GM12873 (cell line): Measurements from ENCODE around the gene DDHD1.

Experiments
- TF ChIP-seq, protein P1 (sequence below): IDR thresholded peaks from 2 replicates; pipeline ENCODE4 v1.5.1; 2012; ENCODE audit warnings: low read depth, mild to moderate bottlenecking, moderate library complexity, low read length, control low read depth; ENCODE audit not compliant: insufficient read depth; ENCODE audit errors: missing control alignments

The DDHD1 gene

DNA sequence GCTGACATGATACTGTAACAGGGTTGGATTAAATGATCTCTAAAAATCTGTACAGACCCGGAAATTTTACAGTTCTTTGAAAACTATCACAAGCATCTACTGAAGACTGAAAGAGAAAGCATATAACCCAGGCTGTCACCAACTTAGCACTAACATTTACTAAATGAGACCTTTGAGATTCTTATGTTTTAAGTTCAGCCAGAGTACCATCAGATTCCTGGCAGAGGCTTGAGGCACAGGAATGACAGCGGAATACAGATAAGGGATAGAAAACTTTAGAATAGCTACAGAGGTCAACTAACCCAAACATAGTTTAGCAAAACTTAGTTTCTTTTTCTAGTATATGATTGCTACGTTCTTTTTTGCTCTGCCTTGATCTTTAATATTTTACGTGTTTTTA, 110.6 kb downstream of the DDHD1 start:
- TF ChIP-seq, protein P1, sequence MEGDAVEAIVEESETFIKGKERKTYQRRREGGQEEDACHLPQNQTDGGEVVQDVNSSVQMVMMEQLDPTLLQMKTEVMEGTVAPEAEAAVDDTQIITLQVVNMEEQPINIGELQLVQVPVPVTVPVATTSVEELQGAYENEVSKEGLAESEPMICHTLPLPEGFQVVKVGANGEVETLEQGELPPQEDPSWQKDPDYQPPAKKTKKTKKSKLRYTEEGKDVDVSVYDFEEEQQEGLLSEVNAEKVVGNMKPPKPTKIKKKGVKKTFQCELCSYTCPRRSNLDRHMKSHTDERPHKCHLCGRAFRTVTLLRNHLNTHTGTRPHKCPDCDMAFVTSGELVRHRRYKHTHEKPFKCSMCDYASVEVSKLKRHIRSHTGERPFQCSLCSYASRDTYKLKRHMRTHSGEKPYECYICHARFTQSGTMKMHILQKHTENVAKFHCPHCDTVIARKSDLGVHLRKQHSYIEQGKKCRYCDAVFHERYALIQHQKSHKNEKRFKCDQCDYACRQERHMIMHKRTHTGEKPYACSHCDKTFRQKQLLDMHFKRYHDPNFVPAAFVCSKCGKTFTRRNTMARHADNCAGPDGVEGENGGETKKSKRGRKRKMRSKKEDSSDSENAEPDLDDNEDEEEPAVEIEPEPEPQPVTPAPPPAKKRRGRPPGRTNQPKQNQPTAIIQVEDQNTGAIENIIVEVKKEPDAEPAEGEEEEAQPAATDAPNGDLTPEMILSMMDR: no peak

DNA sequence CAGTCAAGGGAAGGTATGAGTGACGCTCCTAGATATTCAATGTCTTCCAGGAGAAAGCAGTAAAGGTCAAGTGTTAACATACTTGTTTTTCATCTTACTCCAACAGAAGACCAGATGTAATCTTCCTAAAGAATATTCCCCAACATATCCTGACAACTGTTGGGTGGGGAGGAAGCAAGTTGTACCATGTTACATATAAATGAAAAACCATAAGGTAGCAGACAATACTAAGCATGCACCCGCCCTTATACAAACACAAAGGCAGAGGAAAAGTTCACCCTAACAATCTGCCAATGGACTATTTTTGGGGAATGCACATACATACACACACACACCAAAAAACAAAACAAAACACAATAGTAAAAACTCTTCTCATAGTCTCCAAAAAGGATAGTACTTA, 112.1 kb downstream of the DDHD1 start:
- TF ChIP-seq, protein P1: no peak

DNA sequence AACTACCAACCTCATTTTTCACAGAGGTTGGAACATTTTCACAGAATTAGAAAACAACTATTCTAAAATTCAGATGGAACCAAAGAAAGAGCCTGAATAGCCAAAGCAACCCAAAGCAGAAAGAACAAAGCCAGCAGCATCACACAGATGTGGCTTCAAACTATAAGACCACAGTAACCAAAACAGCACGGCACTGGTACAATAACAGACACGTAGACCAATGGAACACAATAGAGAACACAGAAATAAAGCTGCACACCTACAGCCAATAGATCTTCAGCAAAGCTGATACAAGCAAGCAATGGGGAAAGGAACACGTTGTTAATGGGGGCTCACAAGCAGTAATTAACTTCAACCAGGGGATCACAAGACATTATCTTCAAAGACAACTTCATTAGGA, 114.5 kb downstream of the DDHD1 start:
- TF ChIP-seq, protein P1: no peak

DNA sequence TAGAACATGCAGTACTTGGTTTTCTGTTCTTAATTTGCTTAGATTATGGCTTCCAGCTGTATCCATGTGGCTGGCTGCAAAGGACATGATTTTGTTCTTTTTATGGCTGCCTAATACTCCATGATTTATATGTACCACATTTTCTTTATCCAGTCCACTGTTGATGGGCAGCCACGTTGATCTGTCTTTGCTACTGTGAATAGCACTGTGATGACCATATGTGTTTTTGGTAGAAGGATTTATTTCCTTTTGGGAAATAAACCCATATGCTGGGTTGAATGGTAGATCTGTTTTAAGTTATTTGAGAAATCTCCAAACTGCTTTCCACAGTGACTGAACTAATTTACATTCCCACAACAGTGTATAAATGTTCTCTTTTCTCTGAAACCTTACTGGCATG, 116.1 kb downstream of the DDHD1 start:
- TF ChIP-seq, protein P1: no peak

DNA sequence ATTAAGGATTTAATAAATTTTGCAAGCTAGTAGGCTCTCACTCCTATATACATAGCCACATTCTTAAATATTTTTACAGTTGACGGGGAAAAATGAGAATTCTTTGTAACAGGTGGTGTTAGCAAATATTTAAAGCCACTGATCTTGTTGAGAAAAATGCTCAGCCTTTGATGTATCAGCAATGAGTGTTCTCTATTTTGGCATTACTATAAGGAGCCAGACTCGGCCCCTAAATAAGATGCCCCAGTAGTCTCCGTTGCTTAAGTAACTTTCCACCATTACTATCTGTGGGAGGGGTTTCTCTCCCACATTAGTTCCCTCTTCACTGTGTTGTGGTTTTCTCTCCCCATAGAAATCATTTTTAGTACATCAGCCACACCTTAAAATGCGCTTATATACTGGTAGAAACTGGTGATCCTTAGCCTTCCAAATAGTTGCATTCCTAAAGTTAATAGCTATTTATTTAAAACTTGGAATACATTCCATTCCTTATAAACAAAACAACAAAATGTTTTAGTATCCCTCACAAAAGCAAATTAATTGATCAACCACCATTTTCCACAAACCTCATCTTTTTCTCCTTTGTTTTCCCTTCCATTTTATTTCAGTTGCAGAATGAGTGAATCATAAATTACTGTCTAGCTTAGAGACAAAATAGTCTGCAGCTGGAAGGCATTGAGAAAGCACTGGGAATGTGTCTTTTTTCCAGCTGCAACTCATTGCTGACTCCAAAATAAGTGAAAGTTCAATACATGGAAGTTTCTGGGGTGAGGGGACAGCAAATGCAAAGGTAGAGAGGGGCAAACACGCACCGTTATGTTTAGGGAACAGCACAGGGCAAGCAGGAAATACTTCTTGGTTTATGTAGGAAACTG, 117.5 kb downstream of the DDHD1 start:
- TF ChIP-seq, protein P1: no peak

DNA sequence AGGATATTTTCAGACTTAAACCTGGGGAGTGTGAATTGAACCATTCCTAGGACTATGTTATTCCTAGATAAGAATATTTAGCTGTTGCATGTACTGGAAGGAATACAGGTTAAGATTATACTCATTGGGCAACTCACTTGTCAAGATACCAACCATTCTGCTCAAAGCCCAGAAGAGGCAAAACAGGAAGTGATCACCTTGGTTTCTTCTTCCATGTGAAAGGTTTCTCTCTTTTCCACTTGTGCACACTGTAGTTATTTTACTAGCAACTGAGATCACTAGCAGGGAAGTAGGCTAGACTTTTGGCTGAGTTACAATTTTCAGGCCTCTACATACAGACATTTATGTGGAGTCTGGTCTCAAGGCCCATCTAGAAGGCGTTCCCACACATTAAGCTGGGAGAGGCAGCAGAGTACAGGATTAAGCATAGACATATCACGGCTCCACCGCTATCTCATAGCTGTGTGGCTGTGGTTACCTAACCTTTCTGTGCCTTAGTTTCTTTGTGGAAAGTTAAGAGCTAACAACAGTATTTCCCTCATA, 118.4 kb downstream of the DDHD1 start:
- TF ChIP-seq, protein P1: no peak

DNA sequence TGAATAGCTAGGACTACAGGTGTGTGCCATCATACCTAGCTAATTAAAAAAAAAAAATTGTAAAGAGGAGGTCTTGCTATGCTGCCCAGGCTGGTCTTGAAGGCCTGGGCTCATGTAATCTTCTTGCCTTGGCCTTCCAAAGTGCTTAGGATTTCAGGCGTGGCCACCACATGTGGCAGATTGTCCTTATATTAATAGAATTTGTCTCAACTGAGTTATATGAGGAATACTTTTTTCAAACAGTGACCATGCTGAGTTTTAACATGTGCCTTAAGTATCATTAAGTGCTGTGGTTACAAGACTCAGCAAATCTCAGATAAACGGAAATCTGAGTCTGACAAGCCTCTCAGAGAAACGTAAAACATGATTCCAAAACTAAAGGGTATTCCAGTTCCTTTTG, 119.1 kb downstream of the DDHD1 start:
- TF ChIP-seq, protein P1: no peak
